ENCODE data around the gene TET1.
"Not testable (repeated sequence)": the region's sequence is repeated elsewhere in the genome, so short reads cannot be mapped to it uniquely, and the experiment has no call there.

TET1 gene

DNA sequence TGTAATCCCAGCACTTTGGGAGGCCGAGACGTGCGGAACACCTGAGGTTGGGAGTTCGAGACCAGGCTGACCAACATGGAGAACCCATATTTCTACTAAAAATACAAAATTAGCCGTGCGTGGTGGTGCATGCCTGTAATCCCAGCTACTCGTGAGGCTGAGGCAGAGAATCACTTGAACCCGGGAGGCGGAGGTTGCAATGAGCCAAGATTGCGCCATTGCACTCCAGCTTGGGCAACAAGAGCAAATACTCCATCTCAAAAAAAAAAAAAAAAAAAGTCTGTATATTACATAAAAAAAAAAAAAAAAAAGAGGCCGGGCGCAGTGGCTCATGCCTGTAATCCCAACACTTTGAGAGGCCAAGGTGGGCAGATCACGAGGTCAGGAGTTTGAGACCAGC is 152.9 kb downstream of the TET1 start:
- not testable (repeated sequence) for DNase-seq (ENCODE audit: low spot score)

DNA sequence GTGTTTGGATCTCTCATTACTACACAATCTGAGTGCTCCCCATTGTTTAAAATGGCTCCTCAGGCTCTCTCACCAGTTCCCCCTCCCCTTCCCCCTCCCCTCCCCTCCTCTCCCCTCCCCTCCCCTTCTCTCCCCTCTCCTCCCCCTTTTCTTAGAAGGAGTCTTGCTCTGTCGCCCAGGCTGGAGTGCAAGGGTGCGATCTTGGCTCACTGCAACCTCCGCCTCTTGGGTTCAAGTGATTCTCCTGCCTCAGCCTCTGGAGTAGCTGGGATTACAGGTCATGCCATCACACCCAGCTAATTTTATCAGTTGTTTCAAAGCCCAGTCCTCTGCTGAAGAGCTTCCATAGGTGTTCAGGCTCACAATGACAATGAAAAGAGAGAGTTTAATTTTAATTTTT is 157.3 kb downstream of the TET1 start:
- no peak for DNase-seq (ENCODE audit: low spot score)

DNA sequence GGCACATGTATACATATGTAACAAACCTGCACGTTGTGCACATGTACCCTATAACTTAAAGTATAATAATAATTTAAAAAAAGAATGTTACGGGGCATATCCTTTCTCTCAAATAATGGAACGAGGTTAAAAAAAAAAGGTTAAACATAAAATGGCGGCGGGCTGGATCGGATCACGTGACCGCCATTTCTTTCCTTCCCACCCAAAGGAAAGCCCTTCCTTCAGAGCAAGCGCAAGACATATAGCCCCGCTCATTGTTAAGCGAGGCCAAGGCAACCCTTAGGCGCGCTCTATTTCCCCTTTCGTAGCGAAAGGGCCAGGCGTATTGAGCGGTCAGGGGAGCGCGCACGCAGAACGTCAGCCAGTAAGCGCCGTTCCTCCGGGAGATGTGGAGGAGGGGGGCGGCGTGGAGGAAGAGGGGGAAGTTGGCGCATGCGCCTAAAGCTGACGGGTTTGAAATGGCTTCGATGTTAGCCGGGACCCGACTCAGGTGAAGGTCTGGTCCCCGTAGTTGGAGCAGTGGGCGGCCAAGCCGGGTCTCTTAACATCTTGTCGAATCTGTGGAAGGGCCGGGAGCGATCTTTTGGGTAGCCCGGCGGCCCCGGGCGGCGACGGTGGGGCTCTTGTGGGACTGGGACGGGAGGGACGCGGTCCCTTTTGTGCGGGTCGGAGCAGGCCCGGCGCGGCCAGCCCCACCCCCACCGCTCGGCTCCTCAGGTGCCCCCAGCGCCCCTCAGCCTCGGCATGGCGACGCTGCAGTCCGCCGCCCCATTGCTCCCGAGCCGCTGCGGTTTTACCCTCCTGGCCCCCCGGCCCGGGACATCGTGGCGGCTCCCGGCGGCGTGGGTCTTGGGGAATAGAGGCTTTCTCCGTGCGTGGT is 160.9 kb downstream of the TET1 start, which contains the start of gene CCAR1:
Gene CCAR1, plus strand, starts transcription at position 447 of the 880 bp plus-strand sequence. CDS start 1,266 bp downstream, outside the sequence.
- peak; percentile 97 for DNase-seq (ENCODE audit: low spot score)

GRCh38 chr10:68721673-68722335 is 161.7 kb downstream of the TET1 start:
- DNase-seq (ENCODE audit: low spot score): peak; percentile 8

DNA sequence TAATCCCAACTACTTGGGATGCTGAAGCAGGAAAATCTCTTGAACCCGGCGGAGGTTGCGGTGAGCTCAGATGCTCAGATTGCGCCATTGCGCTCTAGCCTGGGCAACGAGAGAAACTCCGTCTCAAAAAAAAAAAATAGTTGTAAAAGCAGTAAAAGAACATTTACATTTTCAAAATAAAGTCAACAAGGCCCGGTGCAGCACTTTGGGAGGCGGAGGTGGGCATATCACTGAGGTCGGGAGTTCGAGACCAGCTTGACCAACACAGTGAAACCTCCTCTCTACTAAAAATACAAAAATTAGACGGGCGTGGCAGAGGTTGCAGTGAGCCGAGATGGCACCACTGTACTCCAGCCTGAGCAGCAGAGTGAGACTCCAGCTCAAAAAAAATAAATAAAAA is 164.9 kb downstream of the TET1 start:
- no peak for DNase-seq (ENCODE audit: low spot score)

GRCh38 chr10:68727146-68727545 is 167.0 kb downstream of the TET1 start:
- no peak for DNase-seq (ENCODE audit: low spot score)

- DNase-seq (ENCODE audit: low spot score): no peak
Observed at GRCh38 chr10:68732651-68733050, 172.5 kb downstream of the TET1 start.

GRCh38 chr10:68734349-68734748 is 174.2 kb downstream of the TET1 start:
- DNase-seq (ENCODE audit: low spot score): no peak

DNA sequence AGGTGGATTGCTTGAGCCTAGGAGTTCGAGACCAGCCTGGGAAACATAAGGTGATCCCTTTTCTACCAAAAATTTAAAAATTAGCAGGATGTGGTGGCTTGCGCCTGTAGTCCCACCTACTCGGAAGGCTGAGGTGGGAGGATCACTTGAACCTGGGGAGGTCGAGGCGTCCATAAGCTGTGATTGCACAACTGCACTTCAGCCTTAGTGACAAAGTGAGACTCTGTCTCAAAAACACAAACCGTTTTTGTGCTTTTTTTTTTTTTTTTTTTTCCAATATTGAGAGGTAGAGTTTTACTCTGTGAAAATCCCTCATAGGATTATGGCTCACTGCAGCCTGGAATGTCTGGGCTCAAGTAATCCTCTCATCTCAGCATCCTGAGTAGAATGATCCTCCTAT is 175.0 kb downstream of the TET1 start:
- no peak for DNase-seq (ENCODE audit: low spot score)

- not testable (repeated sequence) for DNase-seq (ENCODE audit: low spot score)
Observed at GRCh38 chr10:68735739-68736138, 175.6 kb downstream of the TET1 start.

DNA sequence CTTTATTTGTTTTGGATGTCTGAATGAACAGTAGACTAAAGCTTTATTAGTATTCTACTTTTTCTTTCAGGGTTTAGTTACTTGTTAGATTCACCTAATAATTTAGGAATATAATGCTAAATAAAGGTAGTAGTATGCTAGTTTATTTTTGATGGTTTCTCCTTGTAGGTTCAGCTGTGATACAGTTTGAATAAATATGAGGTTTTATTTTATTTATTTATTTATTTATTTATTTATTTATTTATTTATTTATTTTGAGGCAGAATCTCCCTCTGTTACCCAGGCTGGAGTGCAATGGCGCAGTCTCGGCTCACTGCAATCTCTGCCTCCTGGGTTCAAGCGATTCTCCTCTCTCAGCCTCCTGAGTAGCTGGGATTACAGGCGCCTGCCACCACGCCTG is 180.5 kb downstream of the TET1 start:
- DNase-seq (ENCODE audit: low spot score): not testable (repeated sequence)

GRCh38 chr10:68742397-68742796 is 182.3 kb downstream of the TET1 start:
- DNase-seq (ENCODE audit: low spot score): no peak
